Prostate gland (tissue), 2 donors: ENCODE data around the gene PML. TPM values are rescaled to one million over a fixed set of nuclear protein-coding genes. Genes with fewer than 3 reads are reported as not detected.
A peak's percentile ranks its signal among the peaks of the same experiment; 100 is the strongest.

ENCODE experiments used
- DNase-seq: peaks from one replicate; pipeline ENCODE4 v3.0.0-alpha.2; 2019; ENCODE audit warnings: low spot score
- H3K27ac ChIP-seq, 2 donors: fragments of 200-600 bp; sonication (generic); 2 replicates each; pipeline ENCODE4 v1.5.1; 2017 to 2019
- H3K27me3 ChIP-seq: fragments of 200-600 bp; sonication (generic); replicated peaks from 2 replicates; pipeline ENCODE4 v1.5.1; 2019; ENCODE audit not compliant: insufficient read depth
- H3K36me3 ChIP-seq, 2 donors: fragments of 200-600 bp; sonication (generic); 1 replicate in 1 of 2; 2 replicates in 1 of 2; pipeline versions ENCODE4 v1.5.1 to v1.8.1; 2017 to 2019
- H3K4me1 ChIP-seq: fragments of 200-600 bp; sonication (generic); replicated peaks from 2 replicates; pipeline ENCODE4 v1.5.1; 2019
- H3K4me3 ChIP-seq, 2 donors: fragments of 200-600 bp; sonication (generic); 2 replicates each; pipeline ENCODE4 v1.5.1; 2017 to 2019
- H3K9me3 ChIP-seq: fragments of 200-600 bp; sonication (generic); 2 replicates; pipeline ENCODE4 v1.5.1; 2017
- CTCF ChIP-seq, 4 experiments: fragments of 200-600 bp in 2 of 4; fragments of 450-650 bp in 2 of 4; sonication (generic) in 2 of 4; IDR thresholded peaks; 1 replicate in 3 of 4; 2 replicates in 1 of 4; pipeline ENCODE4 v1.5.1; 2016 to 2019; ENCODE audit warnings: antibody characterized with exemption in 4 of 4, mild to moderate bottlenecking in 2 of 4, moderate library complexity in 2 of 4
- POLR2A ChIP-seq: fragments of 450-650 bp; IDR thresholded peaks from one replicate; pipeline ENCODE4 v1.6.1; 2016; ENCODE audit warnings: antibody characterized with exemption, mild to moderate bottlenecking
- POLR2AphosphoS5 ChIP-seq: sonication (generic); formaldehyde crosslinking; IDR thresholded peaks from one replicate; pipeline ENCODE4 v1.6.1; 2017; ENCODE audit warnings: antibody characterized with exemption
- WGBS: methylation state at CpG from one replicate; pipeline ENCODE4 v1.1.5; 2018; 5-methylcytosine and 5-hydroxymethylcytosine counted together
- intact Hi-C: fragments of 100-400 bp; cut with DNase I; formaldehyde crosslinking; loops from one replicate; pipeline ENCODE4 v1.14.2; 2022
- total RNA-seq, 2 donors: library from RNA; depleted of rRNA; stranded (reverse); fragments of >200 nt; gene quantifications; one replicate each; pipeline ENCODE4 v1.1.0, GENCODE V29; 2016

Gene PML
- total RNA-seq, 2 donors from 2014 or later, result 67.5 to 122 TPM

GRCh38 chr15:73950831-73951561, 43.5 kb upstream of the PML start:
- intact Hi-C loops, result loop anchor here (2.0 kb wide), 1 partner anchor 14 kb away; no protein-coding TSS in a partner anchor
- Histone ChIP-seq H3K9me3 (no peaks in the 10 kb centered on the region), H3K4me1 (no peaks in the 10 kb centered on the region), H3K36me3 (no peaks in the 10 kb centered on the region), H3K27me3 (no peaks in the 10 kb centered on the region), H3K27ac (peak overlapping the region; percentile 82 to 84), H3K4me3 (no peak overlapping the region)
- peak; percentile 82 for TF ChIP-seq POLR2AphosphoS5
- peak; percentile 40 to 75 (median 64) for TF ChIP-seq CTCF (IDR thresholded peaks at IDR 0.05)
- no peak for TF ChIP-seq POLR2A
- peak; percentile 59 for DNase-seq
- WGBS, result 16% methylated on average over 15 of the region's 15 CpGs

- Histone ChIP-seq H3K27ac (peak overlapping the region; percentile 82 to 84), H3K36me3 (no peaks in the 10 kb centered on the region), H3K4me3 (no peak overlapping the region), H3K27me3 (no peaks in the 10 kb centered on the region), H3K9me3 (no peaks in the 10 kb centered on the region), H3K4me1 (no peaks in the 10 kb centered on the region)
- WGBS, result 45% methylated on average over 13 of the region's 13 CpGs
- intact Hi-C loops, result loop anchor here (2.0 kb wide), 1 partner anchor 13 kb away; no protein-coding TSS in a partner anchor
- TF ChIP-seq POLR2A (no peak), CTCF (IDR thresholded peaks at IDR 0.05) (no peak), POLR2AphosphoS5 (no peak)
- no peak for DNase-seq
Measured at GRCh38 chr15:73951601-73952000, 42.9 kb upstream of the PML start.

- TF ChIP-seq POLR2AphosphoS5, result no peak
- no peak for TF ChIP-seq POLR2A
- TF ChIP-seq CTCF (IDR thresholded peaks at IDR 0.05), result no peak
Measured at GRCh38 chr15:73952171-73952912, 42.2 kb upstream of the PML start.

GRCh38 chr15:73952913-73953750, 41.4 kb upstream of the PML start:
- no peak overlapping the region for H3K4me3 ChIP-seq
- no peaks in the 10 kb centered on the region for H3K27me3 ChIP-seq
- no peaks in the 10 kb centered on the region for H3K4me1 ChIP-seq
- no peak for TF ChIP-seq POLR2AphosphoS5
- no peak for TF ChIP-seq POLR2A
- no peak for TF ChIP-seq CTCF (IDR thresholded peaks at IDR 0.05)
- H3K36me3 ChIP-seq, result no peaks in the 10 kb centered on the region
- DNase-seq, result no peak
- H3K27ac ChIP-seq, result peak overlapping the region in 1 of 2 donors; percentile 82
- H3K9me3 ChIP-seq, result no peaks in the 10 kb centered on the region
- WGBS, result 80% methylated on average over 10 of the region's 10 CpGs
- intact Hi-C loops, result no loop called here

More at GRCh38 chr15:73952171-73952912, 42.2 kb upstream of the PML start:
- no peak for DNase-seq
- Histone ChIP-seq H3K27me3 (no peaks in the 10 kb centered on the region), H3K27ac (peak overlapping the region; percentile 82 to 84), H3K9me3 (no peaks in the 10 kb centered on the region), H3K4me1 (no peaks in the 10 kb centered on the region), H3K4me3 (no peak overlapping the region), H3K36me3 (no peaks in the 10 kb centered on the region)
- intact Hi-C loops, result no loop called here
- 78% methylated on average over 21 of the region's 21 CpGs for WGBS
